Neural crest cell (in vitro differentiated cells): ENCODE data around the gene ELMOD1. TPM values are rescaled to one million over a fixed set of nuclear protein-coding genes. Genes with fewer than 3 reads are reported as not detected.
A peak's percentile ranks its signal among the peaks of the same experiment; 100 is the strongest.

Source experiments
- DNase-seq: peaks from one replicate; pipeline ENCODE4 v3.0.0; 2021; ENCODE audit warnings: low read depth, mixed read lengths, low spot score
- H3K27ac Mint-ChIP-seq: one replicate; pipeline ENCODE4 v1.8.0; 2021; ENCODE audit warnings: mild to moderate bottlenecking, mixed read lengths; ENCODE audit not compliant: unreplicated experiment
- H3K27me3 Mint-ChIP-seq: 2 replicates; pipeline ENCODE4 v1.8.0; 2021; ENCODE audit warnings: low read depth, mild to moderate bottlenecking, mixed read lengths
- H3K36me3 Mint-ChIP-seq: 2 replicates; pipeline ENCODE4 v1.8.0; 2021; ENCODE audit warnings: low read depth, mild to moderate bottlenecking, mixed read lengths
- H3K4me1 Mint-ChIP-seq: 2 replicates; pipeline ENCODE4 v1.8.0; 2021; ENCODE audit warnings: mixed read lengths
- H3K4me3 Mint-ChIP-seq: one replicate; pipeline ENCODE4 v1.8.0; 2021; ENCODE audit warnings: mild to moderate bottlenecking, mixed read lengths
- H3K9me3 Mint-ChIP-seq: 2 replicates; pipeline ENCODE4 v1.8.0; 2021; ENCODE audit warnings: mixed read lengths
- CTCF ChIP-seq: fragments of 200-600 bp; sonication (generic); conservative IDR thresholded peaks from 2 replicates; pipeline ENCODE4 v1.5.0; 2021; ENCODE audit warnings: antibody characterized with exemption, mild to moderate bottlenecking
- long read RNA-seq: library from polyadenylated mRNA; unstranded; transcript quantifications from one replicate; pipeline ENCODE4 v2.0.0, GENCODE V29; 2020
- total RNA-seq: library from RNA; stranded (reverse); gene quantifications from 2 replicates; pipeline ENCODE4 v1.2.1, GENCODE V29; 2021

Gene ELMOD1
- total RNA-seq, result 0.40 and 0.43 TPM in 2 replicates
- long read RNA-seq, result 0 reads

GRCh38 chr11:107590460-107591377 is at the start of gene ELMOD1:
TSS of gene ELMOD1 (plus strand) at chr11:107591147. CDS start at chr11:107618190, 27,043 bp downstream.
- H3K4me3 Mint-ChIP-seq, result peak within 1 kb of the TSS; percentile 86
- no peaks in the 10 kb centered on the region for H3K36me3 Mint-ChIP-seq
- no peak for TF ChIP-seq CTCF
- DNase-seq, result peak; percentile 56
- H3K27ac Mint-ChIP-seq, result no peak within 1 kb of the TSS
- no peaks in the 10 kb centered on the region for H3K9me3 Mint-ChIP-seq
- peaks cover 11% of the 10 kb centered on the region for H3K4me1 Mint-ChIP-seq
- peaks cover 99% of the 10 kb centered on the region for H3K27me3 Mint-ChIP-seq

GRCh38 chr11:107545101-107545514 is 45.8 kb upstream of the ELMOD1 start:
- DNase-seq, result no peak
- no peaks in the 10 kb centered on the region for H3K36me3 Mint-ChIP-seq
- H3K4me1 Mint-ChIP-seq, result peaks cover 4% of the 10 kb centered on the region
- H3K27ac Mint-ChIP-seq, result no peak overlapping the region
- no peaks in the 10 kb centered on the region for H3K27me3 Mint-ChIP-seq
- no peaks in the 10 kb centered on the region for H3K9me3 Mint-ChIP-seq
- TF ChIP-seq CTCF, result no peak
- H3K4me3 Mint-ChIP-seq, result no peak overlapping the region

GRCh38 chr11:107547961-107548360 is 43.0 kb upstream of the ELMOD1 start:
- no peak for DNase-seq
- H3K4me3 Mint-ChIP-seq, result no peak overlapping the region
- H3K36me3 Mint-ChIP-seq, result no peaks in the 10 kb centered on the region
- no peak for TF ChIP-seq CTCF
- H3K27ac Mint-ChIP-seq, result no peak overlapping the region
- no peaks in the 10 kb centered on the region for H3K9me3 Mint-ChIP-seq
- H3K4me1 Mint-ChIP-seq, result peaks cover 4% of the 10 kb centered on the region
- no peaks in the 10 kb centered on the region for H3K27me3 Mint-ChIP-seq

- Mint-ChIP-seq H3K9me3 (no peaks in the 10 kb centered on the region), H3K27me3 (no peaks in the 10 kb centered on the region), H3K4me3 (no peak overlapping the region), H3K4me1 (peaks cover 4% of the 10 kb centered on the region), H3K36me3 (peaks cover 2% of the 10 kb centered on the region), H3K27ac (no peak overlapping the region)
- peak; percentile 87 for TF ChIP-seq CTCF
- no peak for DNase-seq
Measured at GRCh38 chr11:107549253-107549953, 41.5 kb upstream of the ELMOD1 start.

- DNase-seq, result no peak
- H3K36me3 Mint-ChIP-seq, result peaks cover 2% of the 10 kb centered on the region
- peaks cover 1% of the 10 kb centered on the region for H3K4me1 Mint-ChIP-seq
- H3K4me3 Mint-ChIP-seq, result no peak overlapping the region
- no peak for TF ChIP-seq CTCF
- H3K27ac Mint-ChIP-seq, result no peak overlapping the region
- H3K9me3 Mint-ChIP-seq, result no peaks in the 10 kb centered on the region
- H3K27me3 Mint-ChIP-seq, result no peaks in the 10 kb centered on the region
Measured at GRCh38 chr11:107549954-107550285, 41.0 kb upstream of the ELMOD1 start.
